UCSD-AML1 (cell line): ENCODE data around the gene SPTBN5.

ENCODE experiments used
- DNase-seq: peaks from one replicate; lab custom pipeline; 2025; ENCODE audit not compliant: unreplicated experiment; lab: John Stamatoyannopoulos, UW

The SPTBN5 gene

DNA sequence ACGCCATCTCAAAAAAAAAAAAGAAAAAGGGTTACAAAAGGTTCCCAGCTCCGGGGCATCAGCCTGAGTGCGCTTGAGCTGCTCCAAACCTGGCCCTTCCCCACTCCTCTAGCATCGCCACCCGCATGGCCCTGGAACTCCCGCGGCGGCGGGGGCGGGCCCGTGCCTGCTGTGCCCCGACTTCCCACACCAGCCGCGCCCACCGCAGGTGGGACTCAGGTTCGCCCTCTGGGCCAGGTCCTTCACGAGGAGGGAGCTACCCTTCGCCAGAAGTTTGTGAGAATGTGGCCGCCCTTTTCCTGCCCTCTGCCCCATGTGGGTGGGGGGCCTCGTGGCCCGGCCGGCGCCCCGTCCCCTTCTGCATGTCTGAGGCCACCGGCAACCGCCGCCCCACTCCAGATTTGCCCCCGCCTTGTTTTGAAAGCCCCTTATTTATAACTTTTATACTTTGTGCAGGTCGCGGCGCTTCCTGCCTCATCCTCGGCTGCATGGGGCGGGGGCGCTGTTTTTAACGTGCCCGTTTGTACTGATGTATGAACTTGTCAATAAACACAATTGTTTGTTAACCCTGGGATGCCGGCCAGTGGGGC lies 66.5 kb downstream of the SPTBN5 start:
- no peak for DNase-seq

DNA sequence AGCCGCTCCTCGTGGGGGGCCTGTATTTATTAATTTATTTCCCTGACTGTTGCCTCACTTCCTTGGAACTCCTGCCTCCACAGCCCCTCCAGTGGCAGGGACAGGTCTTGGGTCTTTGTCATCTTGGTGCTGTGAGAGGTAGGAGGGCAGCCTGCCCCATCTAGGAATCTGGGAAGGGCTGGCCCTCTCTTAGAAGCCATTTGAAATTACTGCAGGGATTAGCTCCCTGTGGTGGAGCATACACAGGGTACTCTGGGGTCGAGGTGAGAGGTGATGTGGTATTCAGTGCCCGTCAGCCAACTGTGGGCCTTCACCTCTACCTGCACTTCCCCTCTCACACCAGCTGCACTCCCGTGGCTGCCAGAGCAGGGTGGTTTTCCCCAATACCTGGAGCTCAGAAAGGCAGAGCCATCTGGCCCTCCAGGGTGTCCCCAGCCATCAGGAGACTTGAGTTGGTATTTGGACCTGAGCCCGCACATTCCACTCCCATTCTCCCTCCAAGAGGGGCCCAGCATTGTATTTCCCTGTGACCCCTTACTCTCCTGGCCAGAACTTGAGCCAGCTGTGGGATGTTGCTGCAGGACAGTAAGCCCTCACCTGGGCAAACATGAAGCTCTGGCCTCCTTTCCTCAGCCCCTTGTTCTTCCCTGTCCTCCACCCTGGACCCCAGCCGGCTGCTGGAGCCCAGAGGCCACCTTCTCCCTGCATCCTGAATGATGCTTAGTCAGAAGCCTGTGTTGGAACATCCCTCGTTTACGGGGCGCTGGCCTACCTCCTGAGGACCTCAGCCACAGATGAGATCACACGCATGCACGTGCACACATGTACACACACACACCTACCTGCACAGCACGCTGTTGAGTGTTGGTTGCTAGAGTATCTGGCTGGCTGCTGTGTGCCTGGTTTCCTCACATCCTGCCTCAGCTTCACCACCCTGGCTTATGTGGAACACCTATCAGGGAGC lies 68.0 kb downstream of the SPTBN5 start:
- no peak for DNase-seq

DNA sequence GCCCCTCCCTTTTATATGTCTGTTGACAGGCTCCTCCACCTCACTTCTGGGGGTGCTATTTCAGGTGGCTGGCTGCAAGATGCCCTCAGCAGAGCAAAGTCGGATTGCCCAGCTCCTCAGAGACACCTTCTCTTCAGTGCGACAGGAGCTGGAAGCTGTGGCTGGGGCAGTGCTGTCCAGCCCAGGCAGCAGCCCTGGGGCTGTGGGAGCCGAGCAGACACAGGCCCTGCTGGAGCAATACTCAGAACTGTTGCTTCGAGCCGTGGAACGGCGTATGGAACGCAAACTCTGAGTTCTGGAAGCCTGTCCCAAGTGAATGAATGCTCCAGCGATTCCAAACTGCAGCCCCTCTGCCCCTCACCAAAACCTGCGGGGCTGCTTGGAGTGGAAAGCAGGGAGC lies 68.7 kb downstream of the SPTBN5 start:
- DNase-seq = no peak

DNA sequence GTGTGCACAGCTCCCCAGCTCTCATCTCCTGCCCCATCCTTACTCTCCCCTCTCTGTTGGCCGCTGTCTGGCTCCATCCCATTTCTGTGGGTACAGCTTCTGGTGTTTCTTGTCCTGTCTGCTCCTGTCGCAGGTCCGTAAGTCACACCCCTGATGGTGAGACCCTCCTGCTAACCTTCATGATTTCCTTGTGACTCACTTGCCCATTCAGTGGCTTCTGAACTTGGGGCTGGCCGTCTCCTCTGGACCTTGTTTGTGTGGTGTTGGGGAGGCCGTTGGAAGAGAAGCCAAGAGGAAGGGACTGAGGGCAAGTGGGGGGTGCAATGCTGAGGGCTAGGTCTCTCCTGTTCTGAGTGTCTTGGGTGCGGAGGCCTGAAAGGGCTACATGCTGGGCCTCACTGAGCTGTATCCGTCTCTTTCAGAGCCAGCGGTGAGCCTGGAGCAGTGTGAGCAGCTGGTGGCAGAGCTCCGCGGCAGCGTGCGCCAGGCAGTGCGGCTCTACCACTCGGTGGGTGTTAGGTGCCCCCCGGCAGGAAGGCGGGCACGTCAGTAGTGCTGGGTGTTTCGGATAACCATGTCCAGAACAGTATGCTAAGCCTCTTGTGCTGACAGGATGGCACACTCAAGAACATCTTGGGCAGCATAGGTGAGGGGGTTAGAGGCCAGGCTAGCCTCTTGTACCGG lies 69.6 kb downstream of the SPTBN5 start:
- no peak for DNase-seq

DNA sequence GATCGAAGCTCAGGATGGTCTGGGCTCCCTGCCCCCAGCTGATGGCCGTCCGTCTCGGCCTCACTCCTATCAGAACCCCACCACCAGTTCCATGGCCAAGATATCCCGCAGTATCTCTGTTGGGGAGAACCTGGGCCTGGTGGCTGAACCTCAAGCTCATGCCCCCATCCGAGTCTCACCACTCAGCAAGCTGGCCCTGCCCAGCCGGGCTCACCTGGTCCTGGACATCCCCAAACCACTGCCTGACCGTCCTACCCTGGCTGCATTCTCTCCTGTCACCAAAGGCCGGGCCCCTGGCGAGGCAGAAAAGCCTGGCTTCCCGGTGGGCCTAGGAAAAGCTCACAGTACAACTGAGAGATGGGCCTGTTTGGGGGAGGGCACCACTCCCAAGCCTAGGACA lies 70.4 kb downstream of the SPTBN5 start:
- DNase-seq = no peak

DNA sequence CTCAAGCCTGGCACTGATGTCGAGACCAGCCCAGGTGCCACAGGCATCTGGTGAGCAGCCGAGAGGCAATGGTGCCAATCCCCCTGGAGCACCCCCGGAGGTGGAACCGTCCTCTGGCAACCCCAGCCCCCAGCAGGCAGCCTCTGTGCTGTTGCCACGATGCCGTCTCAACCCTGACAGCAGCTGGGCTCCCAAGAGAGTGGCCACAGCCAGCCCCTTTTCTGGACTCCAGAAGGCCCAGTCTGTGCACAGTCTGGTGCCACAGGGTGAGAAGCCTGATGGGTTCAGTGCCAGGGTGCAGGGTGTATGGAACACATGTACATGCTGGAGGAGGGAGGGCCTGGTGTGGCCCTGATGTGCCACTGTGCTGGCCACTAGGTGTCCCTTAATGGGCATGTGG lies 70.9 kb downstream of the SPTBN5 start:
- no peak for DNase-seq

DNA sequence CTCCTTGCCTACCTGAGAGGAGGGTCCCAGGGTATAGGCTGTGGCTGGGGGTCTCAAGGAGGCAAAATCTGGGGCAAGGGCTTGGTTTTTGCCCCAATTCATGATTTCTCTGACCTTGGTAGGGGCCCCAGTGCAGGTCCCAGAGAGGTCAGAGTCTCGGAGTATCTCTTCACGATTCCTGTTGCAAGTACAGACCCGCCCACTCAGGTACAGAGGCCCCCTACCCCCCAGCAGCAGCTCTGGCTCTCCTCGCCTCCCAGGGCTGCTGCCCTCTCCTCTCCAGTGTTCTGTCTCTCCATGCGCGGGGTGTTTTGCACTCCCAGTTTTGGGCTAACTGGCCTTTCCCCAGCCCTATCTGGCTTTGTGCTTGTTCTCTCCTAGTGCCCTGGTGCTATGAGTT lies 71.4 kb downstream of the SPTBN5 start:
- no peak for DNase-seq

DNA sequence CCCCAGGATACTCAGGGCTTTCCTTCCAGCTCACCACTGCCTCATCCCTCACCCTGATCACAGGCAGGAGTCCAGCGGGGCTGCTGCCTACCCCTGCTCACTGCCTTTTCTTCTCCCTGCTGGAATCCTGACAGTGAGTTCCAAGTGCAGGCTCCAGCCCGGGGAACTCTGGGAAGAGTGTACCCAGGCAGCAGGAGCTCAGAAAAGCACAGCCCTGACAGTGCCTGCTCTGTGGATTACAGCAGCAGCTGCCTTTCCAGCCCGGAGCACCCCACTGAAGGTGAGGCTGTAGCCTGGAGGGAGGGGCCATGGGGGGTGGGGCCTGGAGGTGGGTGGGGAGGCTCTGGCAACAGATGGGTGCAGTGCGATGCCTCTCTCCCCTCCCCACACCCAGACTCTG lies 72.0 kb downstream of the SPTBN5 start:
- DNase-seq = no peak

DNA sequence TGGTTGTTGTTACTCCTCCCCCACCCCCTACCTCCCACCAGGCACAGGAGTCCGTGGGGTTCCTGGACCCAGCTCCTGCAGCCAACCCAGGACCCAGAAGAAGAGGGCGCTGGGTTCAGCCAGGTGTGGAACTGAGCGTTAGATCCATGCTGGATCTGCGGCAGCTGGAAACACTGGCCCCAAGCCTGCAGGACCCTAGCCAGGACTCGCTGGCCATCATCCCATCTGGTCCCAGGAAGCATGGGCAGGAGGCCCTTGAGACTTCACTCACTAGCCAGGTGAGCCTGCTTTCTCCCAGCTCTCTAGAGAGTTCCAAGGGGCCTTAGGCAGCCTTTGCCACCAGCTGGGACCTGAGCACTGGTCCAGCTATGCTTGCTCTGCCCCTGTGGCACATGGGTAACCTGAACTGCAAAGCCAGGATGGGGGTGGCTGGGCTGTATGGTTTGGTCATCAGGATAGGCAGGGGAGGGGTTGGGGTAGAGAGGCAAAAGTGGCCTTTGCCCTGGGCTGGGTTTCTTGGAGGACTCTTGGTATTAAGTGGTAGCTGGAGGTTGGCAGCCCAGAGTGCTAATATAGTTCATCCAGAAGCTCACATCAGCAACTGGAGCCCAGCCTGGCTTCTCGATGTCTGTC lies 72.9 kb downstream of the SPTBN5 start:
- DNase-seq = no peak

DNA sequence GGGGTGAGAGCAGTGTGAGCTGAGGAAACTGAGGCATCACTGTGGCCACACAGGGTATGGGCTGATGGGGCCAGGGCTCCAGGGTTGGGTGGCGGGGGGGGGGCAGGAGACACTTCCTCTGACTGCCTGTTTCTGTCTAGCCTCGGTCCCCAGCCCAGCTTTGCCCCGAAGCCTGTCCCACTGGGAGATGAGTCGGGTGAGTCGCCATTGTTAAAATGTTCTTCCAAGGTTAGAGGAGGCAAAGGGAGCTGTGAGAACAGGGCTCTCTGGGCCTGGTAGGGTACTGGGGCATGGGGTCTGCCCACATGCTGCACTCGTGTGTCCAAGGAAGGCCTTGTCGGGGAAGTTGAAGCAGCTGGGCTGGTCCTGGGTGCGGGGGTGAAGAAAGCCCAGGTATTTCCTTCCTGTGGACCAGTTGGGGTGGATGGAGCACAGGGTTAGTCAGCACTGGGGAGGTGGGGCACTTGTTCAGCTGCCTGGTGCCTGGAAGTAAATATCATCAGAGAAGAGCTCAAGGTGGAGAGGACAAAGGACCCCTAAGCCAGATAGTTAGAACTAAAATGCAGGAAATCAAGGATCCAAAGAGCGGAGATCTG lies 74.3 kb downstream of the SPTBN5 start:
- no peak for DNase-seq

DNA sequence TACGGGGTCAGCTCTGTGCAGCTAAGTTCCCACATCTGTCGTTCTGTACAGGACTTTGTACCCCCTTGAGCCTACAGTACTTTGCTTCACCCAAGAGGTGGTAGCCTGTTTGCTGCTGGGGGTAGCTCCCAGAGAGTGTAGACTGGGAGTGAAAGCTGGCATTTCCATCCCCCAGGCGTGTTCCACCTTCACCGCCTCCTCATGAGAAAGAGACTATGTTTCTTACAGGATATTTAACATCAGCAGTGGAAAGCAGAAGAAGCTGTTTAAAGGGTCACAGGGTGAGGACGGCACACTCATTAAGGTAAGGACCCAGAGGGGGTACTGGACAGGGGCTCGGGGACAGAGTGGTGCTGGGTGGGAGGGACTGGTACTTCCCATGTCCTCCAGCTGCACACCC lies 76.1 kb downstream of the SPTBN5 start:
- DNase-seq = no peak

DNA sequence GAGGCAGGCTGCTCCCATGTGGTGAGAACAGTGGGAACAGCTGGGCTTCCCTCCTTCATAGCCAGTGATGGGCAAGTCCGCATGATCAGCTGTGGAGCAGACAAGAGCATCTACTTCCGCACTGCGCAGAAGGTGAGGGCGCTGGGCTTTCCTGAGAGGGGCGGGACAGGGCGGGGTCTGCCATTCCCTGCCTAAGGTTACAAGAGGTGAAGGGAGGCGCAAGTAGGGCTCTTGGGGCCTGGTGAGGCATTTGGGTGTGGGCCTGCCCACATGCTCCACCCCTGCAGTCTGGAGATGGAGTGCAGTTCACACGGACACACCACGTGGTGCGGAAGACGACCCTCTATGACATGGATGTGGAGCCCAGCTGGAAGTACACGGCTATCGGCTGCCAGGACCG lies 76.5 kb downstream of the SPTBN5 start:
- no peak for DNase-seq

DNA sequence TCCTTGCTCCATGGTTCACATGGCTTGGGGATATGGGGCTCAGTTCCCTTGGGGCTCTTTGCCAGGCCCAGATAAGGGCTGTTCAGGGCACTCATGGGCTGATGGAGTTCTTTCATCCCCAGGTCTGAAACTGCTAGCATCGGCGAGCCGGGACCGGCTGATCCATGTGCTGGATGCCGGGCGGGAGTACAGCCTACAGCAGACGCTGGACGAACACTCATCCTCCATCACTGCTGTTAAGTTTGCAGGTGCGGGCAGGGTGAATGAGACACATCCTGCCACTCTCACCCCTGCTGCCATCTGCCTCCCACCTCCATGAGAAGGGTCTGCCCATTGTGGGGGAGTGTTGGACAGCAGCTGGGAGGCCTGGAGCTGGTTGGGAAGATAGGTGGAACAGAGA lies 77.1 kb downstream of the SPTBN5 start:
- no peak for DNase-seq

DNA sequence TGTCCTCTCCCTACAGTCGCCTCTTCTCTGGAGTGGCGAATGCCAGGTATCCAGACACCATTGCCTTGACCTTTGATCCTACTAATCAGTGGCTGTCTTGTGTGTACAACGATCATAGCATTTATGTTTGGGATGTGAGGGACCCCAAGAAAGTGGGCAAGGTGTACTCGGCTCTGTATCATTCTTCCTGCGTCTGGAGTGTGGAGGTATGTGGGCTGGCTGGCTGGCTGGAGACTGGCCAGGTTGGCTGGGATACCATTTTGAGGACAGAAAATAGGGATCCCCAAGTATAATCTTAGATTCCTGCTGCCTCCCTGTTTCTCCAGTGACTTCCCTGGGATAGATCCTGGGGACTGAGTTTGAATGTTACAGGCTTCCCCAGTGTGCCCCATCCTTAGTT lies 79.3 kb downstream of the SPTBN5 start:
- DNase-seq = no peak

DNA sequence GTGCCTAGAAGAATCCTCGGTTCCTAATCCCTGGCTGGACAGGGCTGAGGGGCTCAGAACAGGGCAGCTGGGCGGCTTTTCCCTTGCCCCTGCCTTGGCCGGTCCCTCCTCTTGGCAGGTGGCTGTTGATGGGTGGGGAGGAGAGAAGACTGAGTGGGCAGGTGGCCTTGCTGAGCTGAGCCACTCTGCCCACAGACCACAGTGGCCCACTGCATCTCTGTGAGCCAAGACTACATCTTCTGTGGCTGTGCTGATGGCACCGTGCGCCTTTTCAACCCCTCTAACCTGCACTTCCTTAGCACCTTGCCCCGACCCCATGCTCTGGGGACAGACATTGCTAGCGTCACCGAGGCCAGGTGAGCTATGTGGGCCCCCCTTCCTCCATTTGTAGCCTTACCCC lies 80.4 kb downstream of the SPTBN5 start:
- DNase-seq = no peak

DNA sequence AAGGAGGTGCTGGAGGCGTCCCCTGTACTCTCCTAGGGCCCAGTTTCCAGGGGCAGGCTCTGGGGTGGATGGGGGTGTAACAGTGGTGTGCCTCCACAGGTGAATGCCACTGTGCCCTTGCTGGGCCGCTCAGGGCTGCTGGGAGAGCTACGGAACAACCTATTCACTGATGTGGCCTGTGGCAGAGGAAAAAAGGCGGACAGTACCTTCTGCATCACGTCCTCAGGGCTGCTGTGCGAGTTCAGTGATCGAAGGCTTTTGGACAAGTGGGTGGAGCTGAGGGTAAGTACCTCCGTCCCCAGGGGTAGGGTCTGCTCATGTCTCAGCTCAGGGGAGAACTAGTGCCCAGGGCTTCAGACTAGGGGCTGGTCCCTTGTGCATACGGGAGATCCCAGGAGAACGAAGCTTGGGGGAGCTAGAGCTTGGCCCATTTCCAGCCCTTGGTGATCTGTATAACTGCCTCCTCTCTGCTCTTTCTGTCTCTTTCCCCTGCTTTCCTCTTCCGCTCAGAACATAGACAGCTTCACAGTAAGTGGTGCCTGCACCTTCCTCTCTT lies 81.0 kb downstream of the SPTBN5 start:
- DNase-seq = no peak

DNA sequence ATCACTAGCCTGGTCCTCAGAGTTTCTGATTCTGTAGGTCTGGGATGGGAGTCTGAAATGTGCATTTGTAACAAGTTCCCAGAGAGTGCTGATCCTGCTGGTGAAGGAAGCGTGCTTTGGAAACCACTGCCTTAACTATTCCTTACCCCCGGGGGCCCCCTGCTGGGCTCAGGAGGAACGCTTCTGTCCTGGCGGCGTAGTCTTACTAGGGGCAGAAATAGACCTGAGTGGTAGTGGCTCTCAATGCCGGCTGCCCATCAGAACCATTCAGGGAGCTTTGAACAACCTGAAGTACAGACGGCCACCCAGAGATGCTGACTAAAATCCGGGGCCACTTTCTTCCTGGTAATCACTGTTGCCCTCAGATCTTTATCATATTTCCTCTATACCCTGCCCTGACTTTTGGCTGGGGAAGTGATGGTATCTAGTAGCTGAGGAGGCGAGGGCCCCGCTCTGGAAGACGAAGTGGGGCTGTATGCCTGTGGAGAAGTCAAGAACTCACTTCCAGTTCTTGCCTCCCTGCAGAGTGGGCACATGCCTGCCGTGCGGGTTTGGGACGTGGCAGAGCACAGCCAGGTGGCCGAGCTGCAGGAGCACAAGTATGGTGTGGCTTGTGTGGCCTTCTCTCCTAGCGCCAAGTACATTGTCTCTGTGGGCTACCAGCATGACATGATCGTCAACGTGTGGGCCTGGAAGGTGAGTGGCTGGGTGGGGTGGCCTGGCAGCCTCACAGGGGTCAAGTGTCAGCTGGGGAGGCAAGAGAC lies 82.2 kb downstream of the SPTBN5 start:
- DNase-seq = peak; percentile 82

DNA sequence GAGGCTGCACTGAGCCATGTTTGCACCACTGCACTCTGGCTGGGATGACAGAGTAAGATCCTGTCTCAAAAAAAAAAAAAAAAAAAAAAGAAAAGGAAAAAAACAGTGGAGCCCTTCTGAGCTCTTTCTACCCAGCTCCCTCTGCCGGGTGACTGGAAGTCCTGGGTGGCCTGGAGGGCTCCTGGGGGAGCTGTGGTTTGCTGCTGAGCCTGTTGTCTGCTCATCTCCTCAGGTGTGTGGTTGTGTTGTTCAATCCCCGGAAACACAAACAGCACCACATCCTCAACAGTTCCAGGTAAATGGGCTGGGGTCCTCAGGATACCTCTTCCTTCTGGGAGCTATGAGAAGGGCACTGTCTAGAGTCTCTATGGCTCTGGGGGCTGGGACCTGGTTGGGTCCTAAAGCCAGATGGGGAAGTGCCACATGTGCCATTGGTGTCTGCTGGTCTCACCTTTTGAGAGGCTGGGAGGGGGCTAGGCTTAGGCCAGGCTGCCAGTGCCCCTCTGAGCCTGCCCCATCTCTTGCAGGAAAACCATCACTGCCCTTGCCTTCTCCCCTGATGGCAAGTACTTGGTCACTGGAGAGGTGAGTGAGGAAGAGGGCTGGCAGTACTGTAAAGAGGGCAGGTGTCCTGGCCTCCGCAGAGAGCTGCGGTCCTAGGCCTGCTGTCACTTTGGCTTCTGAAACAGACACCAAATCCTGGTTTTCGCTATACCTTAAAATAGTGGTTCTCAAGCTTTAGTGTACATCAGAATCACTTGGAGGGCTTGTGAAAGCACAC lies 83.0 kb downstream of the SPTBN5 start:
- DNase-seq = no peak

DNA sequence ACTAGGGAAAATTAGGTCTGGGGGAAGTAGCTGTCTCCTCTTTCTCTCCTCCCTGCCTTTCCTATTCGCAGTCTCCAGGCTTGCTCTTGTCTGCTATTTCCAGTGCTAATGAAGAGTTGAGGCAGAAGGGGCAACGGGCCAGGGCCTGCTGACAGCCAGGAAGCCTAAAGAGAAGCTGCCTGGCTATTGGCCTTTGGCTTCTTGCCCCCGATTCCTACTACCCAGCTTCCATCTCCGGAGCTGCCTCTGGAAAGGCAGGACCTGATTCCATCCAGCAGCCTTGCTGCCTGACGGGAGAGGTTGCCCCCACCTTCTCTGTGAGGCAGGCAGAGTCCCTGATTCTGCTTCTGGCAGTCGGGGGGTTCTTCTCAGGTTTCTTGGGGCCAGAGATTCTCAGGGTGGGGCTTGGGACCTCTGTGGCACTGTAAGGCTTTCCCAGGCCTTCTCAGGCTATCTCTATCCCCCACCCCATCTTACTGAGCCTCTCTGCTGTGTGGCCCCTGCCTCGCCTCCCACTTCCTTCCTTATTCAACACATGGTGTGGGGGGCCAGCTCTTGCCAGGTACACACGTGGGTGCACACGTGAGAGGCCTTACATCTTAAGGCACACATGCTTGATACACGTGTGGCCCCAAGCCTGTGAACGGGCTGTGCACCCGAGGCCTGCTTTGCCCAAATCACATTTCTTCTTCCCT lies 84.2 kb downstream of the SPTBN5 start:
- peak; percentile 43 for DNase-seq
